Astrocyte of the cerebellum (primary cell): ENCODE measurements around the gene HS3ST1.

Experiments used
- DNase-seq: peaks from one replicate; pipeline ENCODE4 v3.0.0-alpha.2; 2011; ENCODE audit warnings: low read depth
- H3K4me3 ChIP-seq: 2 replicates; pipeline ENCODE4 v1.5.1; 2011; ENCODE audit warnings: mild to moderate bottlenecking, low read depth, low read length, moderate library complexity
- in situ Hi-C: cut with HindIII; loops from 2 replicates; pipeline ENCODE4 v1.10.0; 2017; ENCODE audit warnings: low sequenced_read_pairs
- TF ChIP-seq, protein P1 (sequence below): IDR thresholded peaks from 2 replicates; pipeline ENCODE4 v1.5.1; 2012; ENCODE audit warnings: low read length, low read depth, moderate library complexity, mild to moderate bottlenecking; ENCODE audit errors: missing control alignments

The HS3ST1 gene

GRCh38 chr4:11423465-11423864 lies 5.2 kb downstream of the HS3ST1 start:
- TF ChIP-seq, protein P1, sequence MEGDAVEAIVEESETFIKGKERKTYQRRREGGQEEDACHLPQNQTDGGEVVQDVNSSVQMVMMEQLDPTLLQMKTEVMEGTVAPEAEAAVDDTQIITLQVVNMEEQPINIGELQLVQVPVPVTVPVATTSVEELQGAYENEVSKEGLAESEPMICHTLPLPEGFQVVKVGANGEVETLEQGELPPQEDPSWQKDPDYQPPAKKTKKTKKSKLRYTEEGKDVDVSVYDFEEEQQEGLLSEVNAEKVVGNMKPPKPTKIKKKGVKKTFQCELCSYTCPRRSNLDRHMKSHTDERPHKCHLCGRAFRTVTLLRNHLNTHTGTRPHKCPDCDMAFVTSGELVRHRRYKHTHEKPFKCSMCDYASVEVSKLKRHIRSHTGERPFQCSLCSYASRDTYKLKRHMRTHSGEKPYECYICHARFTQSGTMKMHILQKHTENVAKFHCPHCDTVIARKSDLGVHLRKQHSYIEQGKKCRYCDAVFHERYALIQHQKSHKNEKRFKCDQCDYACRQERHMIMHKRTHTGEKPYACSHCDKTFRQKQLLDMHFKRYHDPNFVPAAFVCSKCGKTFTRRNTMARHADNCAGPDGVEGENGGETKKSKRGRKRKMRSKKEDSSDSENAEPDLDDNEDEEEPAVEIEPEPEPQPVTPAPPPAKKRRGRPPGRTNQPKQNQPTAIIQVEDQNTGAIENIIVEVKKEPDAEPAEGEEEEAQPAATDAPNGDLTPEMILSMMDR: no peak
- in situ Hi-C loops: no loop called here
- DNase-seq: no peak
- no peak overlapping the region for H3K4me3 ChIP-seq

- DNase-seq: no peak
- in situ Hi-C loops: no loop called here
- TF ChIP-seq, protein P1: no peak
- H3K4me3 ChIP-seq: no peak overlapping the region
Observed at GRCh38 chr4:11421116-11421515, 7.6 kb downstream of the HS3ST1 start.

DNA sequence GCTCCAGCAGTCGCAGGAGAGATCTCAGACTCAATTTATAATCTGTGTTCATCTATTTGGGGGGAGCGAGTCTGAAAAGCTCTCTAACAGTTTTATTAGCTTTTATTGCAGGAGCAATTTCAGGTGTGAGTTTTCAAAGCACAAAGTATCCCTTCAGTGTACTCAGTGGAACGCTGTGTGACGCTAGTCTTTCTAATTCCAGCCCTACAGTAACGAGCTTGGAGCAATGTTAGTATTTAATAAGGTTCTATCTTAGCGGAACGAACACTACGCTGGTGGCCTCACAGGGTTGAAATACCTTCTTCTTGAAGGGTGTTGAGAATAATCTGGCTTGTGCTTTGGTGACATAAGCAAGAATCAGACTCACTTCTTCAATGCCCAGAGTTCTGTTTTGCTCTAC lies 8.4 kb downstream of the HS3ST1 start:
- in situ Hi-C loops: no loop called here
- no peak overlapping the region for H3K4me3 ChIP-seq
- DNase-seq: no peak
- TF ChIP-seq, protein P1: no peak

GRCh38 chr4:11418610-11419009 lies 10.1 kb downstream of the HS3ST1 start:
- DNase-seq: no peak
- no peak overlapping the region for H3K4me3 ChIP-seq
- TF ChIP-seq, protein P1: no peak
- in situ Hi-C loops: no loop called here

GRCh38 chr4:11416767-11417113 lies 12.0 kb downstream of the HS3ST1 start:
- in situ Hi-C loops: no loop called here
- DNase-seq: no peak
- H3K4me3 ChIP-seq: no peak overlapping the region
- TF ChIP-seq, protein P1: no peak

DNA sequence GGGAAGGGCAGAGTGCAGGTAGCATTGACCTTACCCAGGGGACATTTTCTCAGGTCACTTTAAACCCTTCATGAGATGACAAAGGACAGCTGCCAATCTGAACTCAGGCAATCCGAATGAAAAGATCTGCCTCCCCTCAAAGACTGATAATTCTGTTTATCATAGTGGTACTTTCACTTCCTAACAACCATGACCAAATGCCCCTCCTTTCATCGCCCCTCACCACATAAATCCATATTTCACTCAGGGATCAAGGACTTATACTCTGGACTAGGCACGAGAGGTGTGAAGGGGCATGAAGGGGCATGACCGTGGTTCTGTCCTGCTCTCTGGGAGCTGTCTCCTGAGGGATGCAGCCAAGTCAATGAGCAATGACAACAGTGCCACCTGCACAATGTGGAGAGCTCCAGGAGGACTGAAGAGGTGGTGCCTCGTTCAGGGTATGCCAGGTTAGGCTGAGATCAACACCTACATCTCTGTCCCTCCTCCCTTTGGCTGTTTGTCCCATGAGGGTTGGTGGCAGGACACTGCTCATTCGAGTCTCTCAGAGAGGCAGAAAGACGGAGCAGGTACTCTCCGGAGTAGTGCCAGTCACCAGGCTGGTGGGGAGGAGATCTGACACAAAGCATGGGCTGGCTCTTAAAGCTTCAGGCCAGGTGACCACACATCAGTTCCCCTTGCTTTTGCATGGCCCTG lies 12.5 kb downstream of the HS3ST1 start:
- no peak overlapping the region for H3K4me3 ChIP-seq
- TF ChIP-seq, protein P1: no peak
- DNase-seq: no peak
- in situ Hi-C loops: no loop called here
